ENCODE measurements around the gene NLRP6. TPM values are rescaled to one million over a fixed set of nuclear protein-coding genes. Genes with fewer than 3 reads are reported as not detected.
"Not testable (repeated sequence)": the region's sequence is repeated elsewhere in the genome, so short reads cannot be mapped to it uniquely, and the experiment has no call there.

Gene NLRP6
- total RNA-seq, 1 donor from 2014 or later, result not detected

DNA sequence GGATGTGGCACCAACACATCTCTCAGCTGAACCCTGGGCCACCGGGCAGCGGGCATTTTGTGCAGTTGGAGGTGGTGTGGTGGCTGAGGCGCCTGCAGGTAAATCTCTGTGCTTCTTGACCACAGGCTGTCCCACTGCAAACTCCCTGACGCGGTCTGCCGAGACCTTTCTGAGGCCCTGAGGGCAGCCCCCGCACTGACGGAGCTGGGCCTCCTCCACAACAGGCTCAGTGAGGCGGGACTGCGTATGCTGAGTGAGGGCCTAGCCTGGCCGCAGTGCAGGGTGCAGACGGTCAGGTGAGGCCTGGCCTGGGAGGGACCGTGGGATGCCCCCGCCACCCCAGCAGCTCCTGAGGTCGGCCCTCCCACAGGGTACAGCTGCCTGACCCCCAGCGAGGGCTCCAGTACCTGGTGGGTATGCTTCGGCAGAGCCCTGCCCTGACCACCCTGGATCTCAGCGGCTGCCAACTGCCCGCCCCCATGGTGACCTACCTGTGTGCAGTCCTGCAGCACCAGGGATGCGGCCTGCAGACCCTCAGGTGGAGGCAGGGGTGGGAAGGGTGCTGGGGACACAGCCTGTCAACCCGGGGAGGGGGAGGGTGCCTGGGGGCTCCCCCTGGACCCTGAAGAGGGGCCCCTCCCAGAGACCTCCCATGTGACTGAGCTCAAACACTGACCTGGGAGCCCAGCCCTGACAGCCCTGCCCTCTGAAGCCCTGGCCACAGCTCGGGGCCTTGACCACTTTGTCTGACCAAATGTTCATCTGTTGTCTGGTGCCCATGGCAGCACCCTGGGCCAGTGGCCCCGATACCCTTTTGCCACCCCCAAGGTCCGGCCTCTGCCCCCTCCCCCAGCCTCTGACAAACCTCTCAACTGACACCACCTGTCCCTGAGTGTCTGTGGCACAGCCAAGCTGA is 6.2 kb downstream of the NLRP6 start:
- Mint-ChIP-seq H3K9me3 (no peaks in the 10 kb centered on the region), H3K27me3 (ENCODE audit: low read depth) (peaks cover 13% of the 10 kb centered on the region), H3K4me3 (no peak overlapping the region), H3K36me3 (ENCODE audit: low read depth) (no peaks in the 10 kb centered on the region), H3K27ac (ENCODE audit: unreplicated experiment) (no peak overlapping the region), H3K4me1 (peaks cover 16% of the 10 kb centered on the region)
- DNase-seq (ENCODE audit: low read depth, low spot score), result no peak
- TF ChIP-seq, protein P1, sequence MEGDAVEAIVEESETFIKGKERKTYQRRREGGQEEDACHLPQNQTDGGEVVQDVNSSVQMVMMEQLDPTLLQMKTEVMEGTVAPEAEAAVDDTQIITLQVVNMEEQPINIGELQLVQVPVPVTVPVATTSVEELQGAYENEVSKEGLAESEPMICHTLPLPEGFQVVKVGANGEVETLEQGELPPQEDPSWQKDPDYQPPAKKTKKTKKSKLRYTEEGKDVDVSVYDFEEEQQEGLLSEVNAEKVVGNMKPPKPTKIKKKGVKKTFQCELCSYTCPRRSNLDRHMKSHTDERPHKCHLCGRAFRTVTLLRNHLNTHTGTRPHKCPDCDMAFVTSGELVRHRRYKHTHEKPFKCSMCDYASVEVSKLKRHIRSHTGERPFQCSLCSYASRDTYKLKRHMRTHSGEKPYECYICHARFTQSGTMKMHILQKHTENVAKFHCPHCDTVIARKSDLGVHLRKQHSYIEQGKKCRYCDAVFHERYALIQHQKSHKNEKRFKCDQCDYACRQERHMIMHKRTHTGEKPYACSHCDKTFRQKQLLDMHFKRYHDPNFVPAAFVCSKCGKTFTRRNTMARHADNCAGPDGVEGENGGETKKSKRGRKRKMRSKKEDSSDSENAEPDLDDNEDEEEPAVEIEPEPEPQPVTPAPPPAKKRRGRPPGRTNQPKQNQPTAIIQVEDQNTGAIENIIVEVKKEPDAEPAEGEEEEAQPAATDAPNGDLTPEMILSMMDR (conservative IDR thresholded peaks at IDR 0.05), result no peak

DNA sequence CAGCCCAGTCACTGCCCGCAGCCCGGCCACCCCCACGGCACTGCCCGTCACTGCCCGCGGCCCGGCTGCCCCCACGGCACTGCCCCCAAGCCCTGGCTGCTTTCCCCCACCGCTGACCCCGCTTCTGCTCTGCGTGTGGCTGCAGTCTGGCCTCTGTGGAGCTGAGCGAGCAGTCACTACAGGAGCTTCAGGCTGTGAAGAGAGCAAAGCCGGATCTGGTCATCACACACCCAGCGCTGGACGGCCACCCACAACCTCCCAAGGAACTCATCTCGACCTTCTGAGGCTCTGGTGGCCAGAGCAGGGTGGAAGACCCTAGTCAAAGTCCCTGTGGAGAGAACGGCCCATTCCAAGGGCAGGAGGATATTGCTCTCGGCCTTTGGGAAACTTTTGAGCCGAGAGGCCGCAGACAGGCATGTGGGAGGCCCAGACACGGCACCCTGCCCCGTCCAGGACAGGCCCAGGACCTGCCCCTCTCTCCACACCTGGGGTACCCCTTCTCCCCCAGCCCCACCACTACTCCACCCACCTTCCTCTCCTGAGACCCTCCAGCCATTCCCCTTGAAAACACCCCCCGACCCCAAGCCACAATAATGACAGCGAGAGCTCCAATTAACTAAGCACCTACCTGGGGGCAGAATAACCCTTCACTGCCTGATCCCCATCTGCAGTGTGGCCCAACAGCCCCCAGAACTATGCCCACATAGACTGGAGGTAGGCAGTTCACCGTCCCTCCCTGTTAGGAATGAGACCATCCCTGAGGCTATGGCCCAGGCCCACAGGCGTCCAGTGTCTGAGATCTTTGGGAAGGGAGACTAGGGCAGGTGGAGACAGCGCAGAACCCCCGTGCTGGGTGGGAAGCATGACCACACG is 7.0 kb downstream of the NLRP6 start:
- Mint-ChIP-seq H3K27ac (ENCODE audit: unreplicated experiment) (no peak overlapping the region), H3K27me3 (ENCODE audit: low read depth) (peaks cover 13% of the 10 kb centered on the region), H3K36me3 (ENCODE audit: low read depth) (no peaks in the 10 kb centered on the region), H3K4me3 (peak overlapping the region; percentile 47), H3K4me1 (peaks cover 16% of the 10 kb centered on the region), H3K9me3 (no peaks in the 10 kb centered on the region)
- DNase-seq (ENCODE audit: low read depth, low spot score), result no peak
- TF ChIP-seq, protein P1 (conservative IDR thresholded peaks at IDR 0.05), result no peak

DNA sequence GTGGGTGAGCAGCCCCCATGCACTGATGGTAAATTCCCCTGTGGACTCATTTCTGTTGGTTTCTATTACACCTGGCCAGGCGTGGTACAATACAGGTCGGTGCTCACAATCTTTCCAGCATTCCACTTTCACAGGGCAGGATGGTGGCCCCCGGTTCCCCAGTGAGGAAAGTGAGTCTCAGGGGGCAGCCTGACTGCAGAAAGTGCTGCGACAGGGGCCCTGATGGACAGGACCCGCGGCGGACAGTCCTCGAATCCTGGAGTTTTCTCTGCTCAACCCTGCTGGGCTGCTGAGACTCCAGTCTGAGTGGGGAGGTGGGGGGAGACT is 7.7 kb downstream of the NLRP6 start:
- DNase-seq (ENCODE audit: low read depth, low spot score), result no peak
- TF ChIP-seq, protein P1 (conservative IDR thresholded peaks at IDR 0.05), result no peak
- peaks cover 16% of the 10 kb centered on the region for H3K4me1 Mint-ChIP-seq
- H3K9me3 Mint-ChIP-seq, result no peaks in the 10 kb centered on the region
- H3K27ac Mint-ChIP-seq (ENCODE audit: unreplicated experiment), result no peak overlapping the region
- H3K36me3 Mint-ChIP-seq (ENCODE audit: low read depth), result no peaks in the 10 kb centered on the region
- peak overlapping the region; percentile 47 for H3K4me3 Mint-ChIP-seq
- H3K27me3 Mint-ChIP-seq (ENCODE audit: low read depth), result peaks cover 13% of the 10 kb centered on the region

DNA sequence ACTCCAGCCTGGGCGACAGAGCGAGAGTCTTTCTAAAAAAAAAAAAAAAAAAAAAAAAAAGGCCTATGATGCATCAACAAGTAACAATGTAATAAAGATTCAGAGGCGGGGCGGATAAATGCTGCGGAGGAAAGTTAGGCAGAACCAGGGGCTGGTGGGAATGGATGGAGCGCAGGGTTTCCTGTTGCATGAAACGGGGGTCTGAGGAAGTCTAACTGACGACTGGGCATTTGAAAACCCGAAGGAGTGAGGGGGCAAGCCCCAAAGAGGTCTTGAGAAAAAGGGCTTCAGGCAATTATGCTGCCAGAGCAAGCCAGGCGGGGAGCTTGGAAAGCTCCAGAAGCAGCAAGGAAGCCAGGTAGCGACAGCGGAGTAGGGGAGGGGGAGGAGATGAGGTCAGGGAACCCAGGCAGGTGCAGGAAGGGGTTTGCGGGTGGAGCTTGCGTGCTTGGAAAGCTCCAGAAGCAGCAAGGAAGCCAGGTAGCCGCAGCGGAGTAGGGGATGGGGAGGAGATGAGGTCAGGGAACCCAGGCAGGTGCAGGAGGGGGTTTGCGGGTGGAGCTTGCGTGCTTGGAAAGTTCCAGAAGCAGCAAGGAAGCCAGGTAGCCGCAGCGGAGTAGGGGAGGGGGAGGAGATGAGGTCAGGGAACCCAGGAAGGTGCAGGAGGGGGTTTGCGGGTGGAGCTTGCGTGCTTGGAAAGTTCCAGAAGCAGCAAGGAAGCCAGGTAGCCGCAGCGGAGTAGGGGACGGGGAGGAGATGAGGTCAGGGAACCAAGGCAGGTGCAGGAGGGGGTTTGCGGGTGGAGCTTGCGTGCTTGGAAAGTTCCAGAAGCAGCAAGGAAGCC is 9.0 kb downstream of the NLRP6 start:
- H3K27ac Mint-ChIP-seq (ENCODE audit: unreplicated experiment); DNase-seq (ENCODE audit: low read depth, low spot score); H3K36me3 Mint-ChIP-seq (ENCODE audit: low read depth); H3K9me3 Mint-ChIP-seq: not testable (repeated sequence)
- peaks cover 16% of the 10 kb centered on the region for H3K4me1 Mint-ChIP-seq
- peaks cover 13% of the 10 kb centered on the region for H3K27me3 Mint-ChIP-seq (ENCODE audit: low read depth)
- peak overlapping the region; percentile 84 for H3K4me3 Mint-ChIP-seq

GRCh38 chr11:287821-288477 is 9.7 kb downstream of the NLRP6 start:
- peak overlapping the region; percentile 76 for H3K4me3 Mint-ChIP-seq
- TF ChIP-seq, protein P1 (conservative IDR thresholded peaks at IDR 0.05), result no peak
- H3K9me3 Mint-ChIP-seq, result no peaks in the 10 kb centered on the region
- H3K4me1 Mint-ChIP-seq, result peaks cover 10% of the 10 kb centered on the region
- no peak overlapping the region for H3K27ac Mint-ChIP-seq (ENCODE audit: unreplicated experiment)
- H3K27me3 Mint-ChIP-seq (ENCODE audit: low read depth), result peaks cover 13% of the 10 kb centered on the region
- no peak for DNase-seq (ENCODE audit: low read depth, low spot score)
- no peaks in the 10 kb centered on the region for H3K36me3 Mint-ChIP-seq (ENCODE audit: low read depth)
